Keratinocyte (primary cell): Measurements from ENCODE around the gene MPHOSPH6. TPM values are rescaled to one million over a fixed set of nuclear protein-coding genes. Genes with fewer than 3 reads are reported as not detected.

Experiments used
- DNase-seq: peaks from one replicate; pipeline ENCODE4 v3.0.0-alpha.2; 2011; ENCODE audit warnings: low read depth, missing footprints, low spot score
- FAIRE-seq: peaks from 2 replicates; lab custom pipeline; 2011; peaks lifted over from hg19 to GRCh38; lab: Jason Lieb, UNC
- H2AFZ ChIP-seq: 2 replicates; pipeline ENCODE4 v1.6.0; 2012; ENCODE audit warnings: low read length, control low read depth, inconsistent platforms; ENCODE audit not compliant: control insufficient read depth
- H3K27ac ChIP-seq: 2 replicates; pipeline ENCODE4 v1.5.1; 2011; ENCODE audit warnings: low read length; ENCODE audit not compliant: control insufficient read depth, insufficient read depth
- H3K27me3 ChIP-seq: 3 replicates; pipeline ENCODE4 v1.6.0; 2011; ENCODE audit warnings: low read length; ENCODE audit not compliant: control insufficient read depth, insufficient read depth; ENCODE audit errors: extremely low read depth
- H3K36me3 ChIP-seq, 2 experiments: 2 replicates in 1 of 2; 3 replicates in 1 of 2; pipeline ENCODE4 v1.5.1; 2011; ENCODE audit warnings: low read length in 2 of 2, mild to moderate bottlenecking in 1 of 2; ENCODE audit not compliant: control insufficient read depth in 2 of 2, insufficient read depth in 2 of 2; ENCODE audit errors: extremely low read depth in 1 of 2
- H3K4me1 ChIP-seq: 3 replicates; pipeline ENCODE4 v1.5.1; 2011; ENCODE audit warnings: low read length; ENCODE audit not compliant: control insufficient read depth, insufficient read depth; ENCODE audit errors: extremely low read depth
- H3K4me2 ChIP-seq: 3 replicates; pipeline ENCODE4 v1.6.0; 2011; ENCODE audit warnings: low read depth, low read length; ENCODE audit not compliant: control insufficient read depth, insufficient read depth; ENCODE audit errors: extremely low read depth
- H3K4me3 ChIP-seq, 3 experiments: fragments of 200-600 bp in 1 of 3; sonication (generic) in 1 of 3; 2 replicates in 2 of 3; 3 replicates in 1 of 3; pipeline ENCODE4 v1.5.1; 2011 to 2016; ENCODE audit warnings: low read length in 3 of 3, mild to moderate bottlenecking in 3 of 3, control low read depth in 2 of 3, inconsistent platforms in 1 of 3, low read depth in 1 of 3, mixed read lengths in 1 of 3, mixed run types in 1 of 3, moderate library complexity in 1 of 3; ENCODE audit not compliant: control insufficient read depth in 2 of 3, insufficient read depth in 2 of 3; ENCODE audit errors: extremely low read depth in 1 of 3
- H3K79me2 ChIP-seq: 2 replicates; pipeline ENCODE4 v1.6.0; 2012; ENCODE audit warnings: low read length; ENCODE audit not compliant: control insufficient read depth, insufficient read depth
- H3K9ac ChIP-seq: 3 replicates; pipeline ENCODE4 v1.6.0; 2011; ENCODE audit warnings: low read length; ENCODE audit not compliant: control insufficient read depth, insufficient read depth; ENCODE audit errors: extremely low read depth
- H3K9me1 ChIP-seq: 3 replicates; pipeline ENCODE4 v1.6.0; 2011; ENCODE audit warnings: low read length; ENCODE audit not compliant: control insufficient read depth, insufficient read depth; ENCODE audit errors: extremely low read depth
- H3K9me3 ChIP-seq: 2 replicates; pipeline ENCODE4 v1.5.1; 2012; ENCODE audit warnings: low read depth, low read length; ENCODE audit not compliant: control insufficient read depth
- H4K20me1 ChIP-seq: 3 replicates; pipeline ENCODE4 v1.6.0; 2011; ENCODE audit warnings: low read length; ENCODE audit not compliant: control insufficient read depth, insufficient read depth; ENCODE audit errors: extremely low read depth
- EZH2 ChIP-seq: IDR thresholded peaks from one replicate; pipeline ENCODE4 v1.6.1; 2012; ENCODE audit warnings: inconsistent platforms, mild to moderate bottlenecking, low read length, moderate library complexity
- dilution Hi-C: fragments of 300-500 bp; cut with MboI; formaldehyde crosslinking; loops from one replicate; pipeline ENCODE4 v1.7.0; 2020; ENCODE audit warnings: low sequenced_read_pairs; ENCODE audit not compliant: extremely low pct_ligation_motif_present
- polyA plus RNA-seq, 5 experiments: library from polyadenylated mRNA; depleted of rRNA in 3 of 5; stranded (reverse) in 3 of 5; stranded (forward) in 1 of 5; unstranded in 1 of 5; fragments of >200 nt; gene quantifications; 1 replicate in 1 of 5; 2 replicates in 3 of 5; 3 replicates in 1 of 5; pipeline versions ENCODE4 v1.2.1 to v1.2.3, GENCODE V29; 2011 to 2012; ENCODE audit warnings: missing spikeins in 2 of 5, low read depth in 1 of 5, low replicate concordance in 1 of 5
- TF ChIP-seq, protein P1 (sequence below), 3 experiments: IDR thresholded peaks in 1 of 3; conservative IDR thresholded peaks in 1 of 3; optimal IDR thresholded peaks in 1 of 3; 2 replicates in 2 of 3; 3 replicates in 1 of 3; pipeline versions ENCODE3 to v1.5.1; 2011; ENCODE audit warnings: low read length in 3 of 3, mild to moderate bottlenecking in 3 of 3, moderate library complexity in 2 of 3, control low read depth in 1 of 3, inconsistent platforms in 1 of 3; ENCODE audit not compliant: insufficient read depth in 2 of 3; ENCODE audit errors: extremely low read depth in 1 of 3

MPHOSPH6 gene
- polyA plus RNA-seq, 1 donor (not counting 4 experiments of a cell fraction or from before 2014, with no cell fraction given) = 76.1 TPM

DNA sequence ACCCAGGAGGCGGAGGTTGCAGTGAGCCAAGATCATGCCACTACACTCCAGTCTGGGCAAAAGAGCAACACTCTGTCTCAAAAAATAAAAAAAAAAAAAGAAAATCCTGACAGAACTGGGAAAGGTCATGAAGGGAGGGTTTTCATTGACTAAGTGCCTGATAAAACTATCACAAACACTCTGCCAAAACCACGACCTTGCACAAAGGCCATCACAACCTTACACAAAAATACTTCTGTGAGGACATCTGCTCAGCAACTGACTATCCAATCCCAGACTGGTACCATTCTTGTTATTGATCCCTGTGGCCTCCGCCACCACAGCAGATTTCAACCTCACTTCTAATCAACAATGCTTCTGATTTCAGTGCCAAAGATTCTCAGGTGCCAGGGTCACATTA, 40.1 kb downstream of the MPHOSPH6 start:
- Histone ChIP-seq H3K9me3 (no peaks in the 10 kb centered on the region), H3K9me1 (no peaks in the 10 kb centered on the region), H3K9ac (no peak overlapping the region), H3K27ac (no peak overlapping the region), H3K4me3 (no peak overlapping the region), H2AFZ (no peak overlapping the region), H3K27me3 (no peaks in the 10 kb centered on the region), H3K36me3 (no peaks in the 10 kb centered on the region), H4K20me1 (no peaks in the 10 kb centered on the region), H3K79me2 (no peaks in the 10 kb centered on the region), H3K4me1 (no peaks in the 10 kb centered on the region), H3K4me2 (no peak overlapping the region)
- FAIRE-seq (no peak), DNase-seq (no peak)
- dilution Hi-C loops = no loop called here
- TF ChIP-seq, protein P1, sequence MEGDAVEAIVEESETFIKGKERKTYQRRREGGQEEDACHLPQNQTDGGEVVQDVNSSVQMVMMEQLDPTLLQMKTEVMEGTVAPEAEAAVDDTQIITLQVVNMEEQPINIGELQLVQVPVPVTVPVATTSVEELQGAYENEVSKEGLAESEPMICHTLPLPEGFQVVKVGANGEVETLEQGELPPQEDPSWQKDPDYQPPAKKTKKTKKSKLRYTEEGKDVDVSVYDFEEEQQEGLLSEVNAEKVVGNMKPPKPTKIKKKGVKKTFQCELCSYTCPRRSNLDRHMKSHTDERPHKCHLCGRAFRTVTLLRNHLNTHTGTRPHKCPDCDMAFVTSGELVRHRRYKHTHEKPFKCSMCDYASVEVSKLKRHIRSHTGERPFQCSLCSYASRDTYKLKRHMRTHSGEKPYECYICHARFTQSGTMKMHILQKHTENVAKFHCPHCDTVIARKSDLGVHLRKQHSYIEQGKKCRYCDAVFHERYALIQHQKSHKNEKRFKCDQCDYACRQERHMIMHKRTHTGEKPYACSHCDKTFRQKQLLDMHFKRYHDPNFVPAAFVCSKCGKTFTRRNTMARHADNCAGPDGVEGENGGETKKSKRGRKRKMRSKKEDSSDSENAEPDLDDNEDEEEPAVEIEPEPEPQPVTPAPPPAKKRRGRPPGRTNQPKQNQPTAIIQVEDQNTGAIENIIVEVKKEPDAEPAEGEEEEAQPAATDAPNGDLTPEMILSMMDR (optimal IDR thresholded peaks at IDR 0.05 in 1 of 3, IDR thresholded peaks at IDR 0.05 in 1 of 3, conservative IDR thresholded peaks at IDR 0.05 in 1 of 3; ENCODE audit: extremely low read depth in 1 of 3, insufficient read depth in 2 of 3, low read length in 3 of 3) = no peak
- no peak for TF ChIP-seq EZH2

DNA sequence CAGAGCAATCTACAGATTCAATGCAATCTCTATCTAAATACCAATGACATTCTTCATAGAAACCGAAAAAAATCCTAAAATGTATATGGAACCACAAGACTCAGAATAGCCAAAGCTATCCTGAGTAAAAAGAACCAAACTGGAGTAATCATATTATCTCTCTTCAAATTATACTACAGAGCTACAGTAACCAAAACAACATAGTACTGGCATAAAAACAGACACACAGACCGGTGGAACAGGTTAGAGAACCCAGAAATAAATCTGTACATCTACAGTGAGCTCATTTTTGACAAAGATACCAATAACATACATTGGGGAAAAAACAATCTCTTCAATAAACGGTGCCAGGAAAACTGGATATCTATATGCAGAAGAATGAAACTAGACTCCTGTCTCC, 45.4 kb downstream of the MPHOSPH6 start:
- Histone ChIP-seq H3K4me3 (no peak overlapping the region), H3K9me3 (no peaks in the 10 kb centered on the region), H3K27me3 (no peaks in the 10 kb centered on the region), H2AFZ (no peak overlapping the region), H3K9ac (no peak overlapping the region), H4K20me1 (no peaks in the 10 kb centered on the region), H3K4me2 (no peak overlapping the region), H3K4me1 (no peaks in the 10 kb centered on the region), H3K79me2 (no peaks in the 10 kb centered on the region), H3K36me3 (no peaks in the 10 kb centered on the region), H3K9me1 (no peaks in the 10 kb centered on the region), H3K27ac (no peak overlapping the region)
- TF ChIP-seq EZH2 = no peak
- TF ChIP-seq, protein P1 (optimal IDR thresholded peaks at IDR 0.05 in 1 of 3, IDR thresholded peaks at IDR 0.05 in 1 of 3, conservative IDR thresholded peaks at IDR 0.05 in 1 of 3; ENCODE audit: extremely low read depth in 1 of 3, insufficient read depth in 2 of 3, low read length in 3 of 3) = no peak
- FAIRE-seq (no peak), DNase-seq (no peak)
- dilution Hi-C loops = no loop called here
